ENCODE data around the gene PARVG. TPM values are rescaled to one million over a fixed set of nuclear protein-coding genes. Genes with fewer than 3 reads are reported as not detected.

The PARVG gene
- total and polyA plus RNA-seq, 10 of the 15 experiments (the other 5 are each of a cell fraction or from before 2014, with no cell fraction given), result 6.3 to 123 (median 71.9) TPM

GRCh38 chr22:44207173-44207980 lies 26.7 kb downstream of the PARVG start:
- Histone ChIP-seq H3K27ac (ENCODE audit: control insufficient read depth, insufficient read depth) (no peak overlapping the region), H2AFZ (ENCODE audit: control insufficient read depth, low read depth, low read length) (no peak overlapping the region), H4K20me1 (ENCODE audit: control insufficient read depth, insufficient read depth) (no peaks in the 10 kb centered on the region), H3K4me3 (no peak overlapping the region), H3K4me1 (ENCODE audit: control insufficient read depth, insufficient read depth, low read length) (peaks cover 12% of the 10 kb centered on the region), H3K9me3 (replicated peaks; ENCODE audit: control insufficient read depth, insufficient read depth, low read length) (no peaks in the 10 kb centered on the region; the same call in 2 of the 3 replicates), H3K79me2 (ENCODE audit: control insufficient read depth, insufficient read depth, low read length) (no peaks in the 10 kb centered on the region), H3K9ac (ENCODE audit: control insufficient read depth, insufficient read depth, low read length) (no peak overlapping the region), H3K36me3 (ENCODE audit: control insufficient read depth in 2 of 2, insufficient read depth in 2 of 2, low read length in 1 of 2) (no peaks in the 10 kb centered on the region), H3K27me3 (replicated peaks in 1 of 2; ENCODE audit: control insufficient read depth in 2 of 2, insufficient read depth in 2 of 2, low read length in 1 of 2) (no peaks in the 10 kb centered on the region), H3K4me2 (ENCODE audit: control insufficient read depth, insufficient read depth) (no peak overlapping the region)
- FAIRE-seq, result no peak
- WGBS (ENCODE audit: insufficient coverage, insufficient replicate concordance, low lambda C conversion rate, missing lambda C conversion rate), result 83% methylated on average over 10 of the region's 16 CpGs
- TF ChIP-seq RFX5 (IDR thresholded peaks at IDR 0.05; ENCODE audit: low read depth, low read length) (no peak), POU2F2 (IDR thresholded peaks at IDR 0.05; ENCODE audit: borderline replicate concordance, low read depth, low read length) (no peak), MYC (IDR thresholded peaks at IDR 0.05; ENCODE audit: insufficient read depth, insufficient read length, insufficient replicate concordance, low read length, severe bottlenecking) (no peak)
- POLR2A ChIA-PET, result interaction anchor here (1.0 to 1.3 kb wide), 2 partner anchors 12 to 32 kb away, joined by 3 to 4 read pairs; no protein-coding TSS in a partner anchor
- DNase-seq (ENCODE audit: low read depth, low spot score), result no peak
- BruUV-seq (replicated peaks), result no TSS peak
- CTCF ChIA-PET, result no interaction called here
- SMC1A ChIA-PET (ENCODE audit: uncharacterized antibody, unreplicated experiment), result no interaction called here
- in situ Hi-C loops (cut with MboI), result no loop called here
- no peak for ATAC-seq
- RAD21 ChIA-PET (ENCODE audit: unreplicated experiment), result no interaction called here
- intact Hi-C loops (cut with micrococcal nuclease; ENCODE audit: unreplicated experiment), result no loop called here

GRCh38 chr22:44207981-44208317 lies 27.2 kb downstream of the PARVG start:
- no peaks in the 10 kb centered on the region for H3K27me3 ChIP-seq (replicated peaks in 1 of 2; ENCODE audit: control insufficient read depth in 2 of 2, insufficient read depth in 2 of 2, low read length in 1 of 2)
- no peaks in the 10 kb centered on the region for H3K36me3 ChIP-seq (ENCODE audit: control insufficient read depth in 2 of 2, insufficient read depth in 2 of 2, low read length in 1 of 2)
- in situ Hi-C loops (cut with MboI) (no loop called here), intact Hi-C loops (cut with micrococcal nuclease; ENCODE audit: unreplicated experiment) (no loop called here)
- ChIA-PET RAD21 (ENCODE audit: unreplicated experiment) (no interaction called here), CTCF (no interaction called here), POLR2A (interaction anchor here (1.3 kb wide), 1 partner anchor 12 kb away, joined by 3 read pairs; no protein-coding TSS in a partner anchor), SMC1A (ENCODE audit: uncharacterized antibody, unreplicated experiment) (no interaction called here)
- no TSS peak for BruUV-seq (replicated peaks)
- H3K4me2 ChIP-seq (ENCODE audit: control insufficient read depth, insufficient read depth), result no peak overlapping the region
- peaks cover 12% of the 10 kb centered on the region for H3K4me1 ChIP-seq (ENCODE audit: control insufficient read depth, insufficient read depth, low read length)
- no peak for ATAC-seq
- H3K79me2 ChIP-seq (ENCODE audit: control insufficient read depth, insufficient read depth, low read length), result no peaks in the 10 kb centered on the region
- H2AFZ ChIP-seq (ENCODE audit: control insufficient read depth, low read depth, low read length), result no peak overlapping the region
- 59% methylated on average over 4 of the region's 4 CpGs for WGBS (ENCODE audit: insufficient coverage, insufficient replicate concordance, low lambda C conversion rate, missing lambda C conversion rate)
- no peak for FAIRE-seq
- no peaks in the 10 kb centered on the region for H4K20me1 ChIP-seq (ENCODE audit: control insufficient read depth, insufficient read depth)
- no peak overlapping the region for H3K27ac ChIP-seq (ENCODE audit: control insufficient read depth, insufficient read depth)
- H3K9me3 ChIP-seq (replicated peaks; ENCODE audit: control insufficient read depth, insufficient read depth, low read length), result no peaks in the 10 kb centered on the region; the same call in 2 of the 3 replicates
- no peak overlapping the region for H3K4me3 ChIP-seq
- no peak overlapping the region for H3K9ac ChIP-seq (ENCODE audit: control insufficient read depth, insufficient read depth, low read length)
- no peak for DNase-seq (ENCODE audit: low read depth, low spot score)
- TF ChIP-seq NFYB (IDR thresholded peaks at IDR 0.05; ENCODE audit: insufficient read depth, low read depth, low read length), result no peak
- TF ChIP-seq RAD51 (IDR thresholded peaks at IDR 0.05), result no peak
- no peak for TF ChIP-seq CEBPB (IDR thresholded peaks at IDR 0.05; ENCODE audit: borderline replicate concordance in 1 of 2, low read depth in 2 of 2, low read length in 2 of 2)
- TF ChIP-seq LARP7 (IDR thresholded peaks at IDR 0.05), result no peak
- no peak for TF ChIP-seq ZNF207 (IDR thresholded peaks at IDR 0.05; ENCODE audit: borderline replicate concordance)
- no peak for TF ChIP-seq TARDBP (IDR thresholded peaks at IDR 0.05; ENCODE audit: borderline replicate concordance)
- no peak for TF ChIP-seq EP300 (IDR thresholded peaks at IDR 0.05; ENCODE audit: borderline replicate concordance in 1 of 2, control insufficient read depth in 1 of 2, low read depth in 2 of 2, low read length in 2 of 2)
- no peak for TF ChIP-seq JUND (IDR thresholded peaks at IDR 0.05; ENCODE audit: low read depth, low read length)
- TF ChIP-seq POLR2AphosphoS2 (IDR thresholded peaks at IDR 0.05; ENCODE audit: low read depth, low read length), result no peak
- TF ChIP-seq MEF2A (IDR thresholded peaks at IDR 0.05; ENCODE audit: insufficient read depth, low read depth, low read length), result no peak
- TF ChIP-seq IRF3 (IDR thresholded peaks at IDR 0.05), result no peak
- no peak for TF ChIP-seq BMI1 (IDR thresholded peaks at IDR 0.05; ENCODE audit: borderline replicate concordance)
- TF ChIP-seq PML (IDR thresholded peaks at IDR 0.05; ENCODE audit: low read length), result no peak

Measured in GM12878 (cell line).